NCI-H69 (cell line): ENCODE data around the gene DNAH9.

Source experiments
- DNase-seq: peaks from one replicate; lab custom pipeline; 2025; lab: John Stamatoyannopoulos, UW

DNAH9 gene

GRCh38 chr17:11671126-11671525 is 72.9 kb downstream of the DNAH9 start:
- DNase-seq = no peak

DNA sequence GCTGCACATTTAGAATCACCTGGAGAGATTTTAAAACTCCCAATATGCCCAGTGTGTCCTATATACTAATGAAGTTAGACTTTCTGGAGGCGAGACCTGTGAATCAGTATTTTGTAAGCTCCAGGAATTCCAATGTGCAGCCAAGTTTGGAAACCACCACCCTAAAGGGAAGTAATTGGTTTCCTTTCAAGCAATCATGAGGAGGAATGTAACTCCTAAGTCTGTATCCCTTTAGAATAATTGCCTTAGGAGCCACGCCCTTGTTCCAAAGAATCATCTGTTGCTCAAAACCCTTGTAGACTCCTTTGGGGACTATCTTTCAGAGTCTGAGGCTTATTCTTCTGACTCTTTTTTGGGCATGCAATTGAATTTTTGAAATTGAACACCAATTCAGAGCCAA is 84.4 kb downstream of the DNAH9 start:
- DNase-seq = no peak

DNA sequence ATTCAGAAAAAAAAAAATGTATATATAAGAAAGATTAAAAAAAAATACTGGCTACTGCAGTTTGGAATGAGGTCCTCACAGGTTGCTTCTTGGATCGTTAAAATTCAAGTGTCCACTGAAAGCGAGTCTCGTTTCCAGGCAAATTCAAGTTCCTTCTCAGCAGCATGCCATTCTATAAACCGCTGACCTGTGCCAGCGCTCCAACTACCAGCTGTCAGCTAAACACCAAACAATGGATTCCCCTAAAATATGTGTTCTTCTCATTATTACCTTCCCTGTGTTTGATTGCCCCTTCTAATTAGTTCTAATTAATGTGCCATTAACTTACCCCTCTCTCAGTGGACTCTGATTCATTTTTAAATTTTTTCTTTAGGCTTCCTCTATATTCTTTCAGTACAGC is 92.4 kb downstream of the DNAH9 start:
- no peak for DNase-seq

DNA sequence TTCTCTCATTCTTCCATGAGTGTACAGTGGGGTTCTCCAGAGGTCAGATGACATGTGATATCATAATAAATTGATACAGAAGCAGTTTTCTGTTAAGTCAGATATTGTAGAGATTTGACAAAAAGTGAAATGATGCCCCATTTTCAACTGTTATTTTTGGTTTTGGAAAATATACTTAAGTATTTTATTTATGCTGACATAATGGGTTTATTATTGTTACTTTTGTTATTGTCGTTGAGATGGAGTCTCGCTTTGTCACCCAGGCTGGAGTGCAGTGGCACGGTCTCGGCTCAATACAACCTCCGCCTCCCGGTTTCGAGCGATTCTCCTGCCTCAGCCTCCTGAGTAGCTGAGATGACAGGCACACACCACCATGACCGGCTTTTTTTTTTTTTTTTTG is 94.4 kb downstream of the DNAH9 start:
- DNase-seq = no peak

- no peak for DNase-seq
Measured at GRCh38 chr17:11693284-11693683, 95.0 kb downstream of the DNAH9 start.

DNA sequence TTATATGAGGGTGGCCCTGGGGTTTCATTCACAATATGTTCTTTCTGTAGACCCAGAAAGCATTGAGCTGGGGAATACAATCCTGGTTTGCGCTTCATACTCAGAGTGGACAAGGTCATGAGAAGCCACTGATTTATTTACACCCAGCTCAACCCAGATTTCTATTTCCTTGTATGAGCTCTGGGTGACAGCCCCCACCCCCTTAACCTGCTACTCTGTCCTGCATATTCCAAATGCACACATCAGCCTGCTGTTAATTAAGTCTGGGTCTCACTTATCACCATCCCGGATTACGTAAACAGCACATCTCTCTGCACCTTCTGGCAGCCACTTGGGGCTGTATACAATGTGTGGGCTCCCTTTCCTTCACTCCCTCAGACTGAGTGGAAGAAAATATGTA is 102.4 kb downstream of the DNAH9 start:
- DNase-seq = no peak

GRCh38 chr17:11701911-11702310 is 103.6 kb downstream of the DNAH9 start:
- no peak for DNase-seq

DNA sequence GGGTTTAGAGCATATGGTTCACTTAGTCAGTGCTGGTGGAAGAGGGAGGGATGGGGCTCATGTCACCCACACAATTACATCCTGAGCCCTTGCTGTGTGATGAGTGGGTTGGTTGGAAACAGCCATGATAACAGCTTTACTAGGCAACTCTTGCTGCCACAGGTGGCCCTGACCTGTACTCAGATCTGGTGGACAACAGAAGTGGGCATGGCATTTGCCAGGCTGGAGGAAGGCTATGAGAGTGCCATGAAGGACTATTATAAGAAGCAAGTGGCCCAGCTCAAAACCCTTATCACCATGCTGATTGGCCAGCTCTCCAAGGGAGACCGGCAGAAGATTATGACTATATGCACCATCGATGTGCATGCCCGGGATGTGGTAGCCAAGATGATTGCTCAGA is 105.8 kb downstream of the DNAH9 start:
- DNase-seq = no peak

- no peak for DNase-seq
Measured at GRCh38 chr17:11705111-11705510, 106.8 kb downstream of the DNAH9 start.

DNA sequence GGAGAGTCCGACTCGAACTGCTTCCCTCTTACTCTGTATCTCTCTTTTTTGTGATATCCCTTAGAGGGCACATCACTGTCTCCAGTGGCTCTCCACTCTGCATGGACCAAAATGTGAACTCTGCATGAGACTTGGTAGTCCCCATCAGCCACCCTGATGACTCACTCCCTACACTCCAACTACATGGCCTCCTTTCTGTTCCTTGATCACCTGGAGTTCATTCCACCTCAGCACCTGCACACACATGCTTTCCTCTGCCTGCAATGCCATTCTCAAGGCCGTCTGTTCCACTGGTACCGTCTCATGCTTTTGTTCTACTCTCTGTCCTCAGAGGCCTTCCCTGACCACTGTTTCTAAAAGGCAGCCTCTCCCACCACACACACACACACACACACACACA is 109.3 kb downstream of the DNAH9 start:
- DNase-seq = no peak

GRCh38 chr17:11712456-11712855 is 114.2 kb downstream of the DNAH9 start:
- DNase-seq = no peak

DNA sequence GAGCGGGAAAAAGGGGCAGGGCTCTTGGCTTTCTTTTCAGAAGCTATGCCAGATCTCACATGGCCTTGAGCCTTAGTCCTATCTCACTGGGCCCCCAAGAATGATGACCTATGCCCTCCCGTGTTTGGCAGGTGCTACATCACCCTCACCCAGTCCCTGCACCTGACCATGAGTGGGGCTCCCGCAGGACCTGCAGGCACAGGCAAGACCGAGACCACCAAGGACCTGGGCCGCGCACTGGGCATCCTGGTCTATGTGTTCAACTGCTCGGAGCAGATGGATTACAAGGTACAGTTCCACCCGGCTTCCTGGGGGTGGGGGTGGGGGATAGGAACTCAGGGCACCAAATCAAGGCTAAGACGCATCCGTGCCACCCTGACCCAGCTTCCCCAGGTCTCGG is 120.9 kb downstream of the DNAH9 start:
- DNase-seq = no peak

DNA sequence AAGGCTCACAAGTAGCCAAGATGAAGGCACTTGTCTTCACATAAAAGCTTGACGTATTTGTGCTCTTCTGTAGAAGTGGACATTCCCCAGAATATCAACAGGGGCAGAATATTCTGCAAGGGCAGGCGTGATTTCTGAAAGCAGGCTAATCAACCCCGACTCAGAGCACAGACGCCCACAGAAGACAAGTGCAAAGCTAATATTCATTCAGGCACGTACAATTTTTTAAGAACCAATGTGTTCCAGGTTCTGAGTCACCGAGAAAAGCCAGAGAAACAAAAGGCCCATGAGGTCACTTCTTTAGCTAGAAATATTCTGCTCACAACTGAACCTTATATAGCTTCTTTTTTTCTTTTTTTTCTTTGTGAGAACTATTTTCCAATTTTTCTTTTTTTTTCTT is 121.6 kb downstream of the DNAH9 start:
- DNase-seq = no peak

DNA sequence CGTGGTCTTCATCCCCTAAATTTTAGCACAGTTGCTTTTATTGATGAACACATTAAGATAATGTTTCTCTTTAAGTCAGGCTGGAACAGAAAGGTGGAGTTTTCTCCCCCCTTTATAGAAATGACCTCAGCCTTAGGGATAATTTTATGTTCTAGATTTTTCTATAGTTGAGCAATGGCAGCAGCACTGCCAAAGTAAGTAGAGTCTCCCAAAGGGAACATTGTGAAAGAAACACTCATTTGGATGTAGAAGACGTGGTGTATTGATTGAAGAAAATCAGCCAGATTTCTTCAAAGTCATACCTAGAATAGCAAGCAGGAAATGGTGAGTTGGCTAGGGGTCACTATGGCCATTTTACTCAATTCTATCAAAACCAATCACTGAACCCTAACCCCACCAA is 122.5 kb downstream of the DNAH9 start:
- DNase-seq = no peak

DNA sequence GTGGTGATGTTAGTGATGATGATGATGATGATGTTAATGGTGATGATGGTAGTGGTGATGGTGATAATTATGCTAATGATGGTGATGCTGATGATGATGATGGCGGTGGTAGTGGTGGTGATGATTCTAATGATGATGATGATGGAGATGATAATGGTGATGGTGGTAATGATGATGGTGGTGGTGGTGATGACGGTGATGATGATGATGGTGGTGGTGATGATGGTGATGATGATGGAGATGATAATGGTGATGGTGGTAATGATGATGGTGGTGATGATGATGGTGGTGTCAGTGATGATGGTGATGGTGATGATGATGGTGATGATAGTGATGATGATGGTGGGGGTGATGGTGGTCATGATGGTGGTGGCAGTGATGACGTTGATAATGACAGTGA is 132.5 kb downstream of the DNAH9 start:
- no peak for DNase-seq

DNA sequence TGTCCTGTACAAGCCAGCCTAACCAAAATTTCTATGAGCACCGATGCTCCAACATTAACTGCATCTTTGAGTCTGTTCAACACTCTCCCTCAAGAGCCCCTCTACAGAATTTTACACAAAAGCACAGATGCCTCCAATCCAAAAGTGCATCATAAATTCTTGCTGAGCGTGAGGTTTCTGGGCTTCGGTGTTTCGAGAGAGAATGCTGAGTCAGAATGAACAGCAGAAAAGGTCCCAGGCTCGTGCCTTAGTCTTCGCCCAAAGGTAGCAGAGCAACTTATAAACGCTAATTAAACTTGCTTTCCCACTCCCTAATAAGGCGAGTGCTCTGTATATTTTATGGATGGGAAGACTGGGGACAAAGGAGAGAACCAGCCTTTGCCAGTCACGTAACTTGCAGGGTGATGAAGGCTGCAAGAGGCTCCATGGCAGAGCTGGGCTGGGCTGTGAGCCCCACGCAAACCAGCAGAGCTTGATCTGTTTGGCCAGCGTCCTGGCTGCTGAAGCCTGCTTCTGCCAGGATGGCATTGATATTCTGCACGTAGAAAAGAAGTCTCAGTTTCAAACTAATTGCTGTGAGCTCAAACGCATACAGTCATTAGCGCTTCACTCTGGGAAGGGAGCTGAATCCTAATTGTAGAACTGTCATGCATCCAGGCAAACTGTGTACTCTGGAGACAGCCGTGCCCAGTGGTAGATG is 138.5 kb downstream of the DNAH9 start:
- no peak for DNase-seq

DNA sequence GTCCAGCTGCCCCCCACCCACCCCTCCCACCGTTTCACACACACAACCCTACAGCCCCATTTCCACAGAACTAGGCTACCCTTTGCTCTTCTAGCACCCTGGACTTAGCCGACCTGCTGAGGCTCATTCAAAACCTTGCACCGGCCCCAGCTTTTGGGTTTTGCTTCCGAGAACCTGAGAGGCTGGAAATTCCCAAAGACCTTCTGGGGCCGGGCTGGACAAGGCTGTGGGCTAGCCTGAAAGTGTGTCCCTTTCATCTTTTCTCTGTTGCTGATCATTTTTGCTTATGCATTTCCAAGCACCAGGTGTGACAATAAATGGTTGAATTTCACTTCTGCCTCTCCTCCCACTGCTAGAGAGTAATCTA is 139.0 kb downstream of the DNAH9 start:
- no peak for DNase-seq

- DNase-seq = no peak
Measured at GRCh38 chr17:11738151-11738550, 139.9 kb downstream of the DNAH9 start.

- no peak for DNase-seq
Measured at GRCh38 chr17:11739351-11739750, 141.1 kb downstream of the DNAH9 start.

DNA sequence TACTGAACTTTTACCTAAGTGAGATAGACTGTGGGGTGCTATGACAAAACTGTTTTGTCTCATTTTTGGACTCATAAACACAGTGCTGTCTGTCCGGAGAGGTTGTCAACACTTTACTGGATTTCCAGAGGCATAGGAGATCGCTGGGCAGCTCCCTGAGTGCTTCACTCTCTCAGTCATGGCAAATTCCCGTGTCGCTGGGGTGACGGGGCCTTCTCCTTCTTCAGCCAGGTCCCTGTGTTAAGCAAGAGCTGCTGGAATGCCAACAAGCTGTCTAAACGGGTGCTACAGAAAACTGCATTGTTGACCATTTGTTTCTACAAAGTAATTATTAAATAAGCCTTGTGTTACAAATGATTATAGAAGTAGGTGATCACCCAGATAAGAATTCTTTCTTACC is 141.6 kb downstream of the DNAH9 start:
- no peak for DNase-seq

GRCh38 chr17:11742886-11743285 is 144.6 kb downstream of the DNAH9 start:
- no peak for DNase-seq

DNA sequence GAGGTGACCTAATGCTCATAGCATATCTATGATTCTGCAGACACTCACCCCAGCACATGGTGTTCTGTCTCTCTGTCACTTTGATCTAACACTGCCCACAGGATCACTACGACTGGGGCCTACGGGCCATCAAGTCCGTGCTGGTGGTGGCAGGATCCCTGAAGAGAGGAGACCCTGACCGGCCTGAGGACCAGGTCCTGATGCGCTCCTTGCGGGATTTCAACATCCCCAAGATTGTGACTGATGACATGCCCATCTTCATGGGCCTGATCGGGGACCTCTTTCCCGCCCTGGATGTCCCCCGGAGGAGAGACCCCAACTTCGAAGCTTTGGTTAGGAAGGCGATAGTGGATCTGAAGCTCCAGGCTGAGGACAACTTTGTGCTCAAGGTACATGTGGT is 146.4 kb downstream of the DNAH9 start:
- no peak for DNase-seq

DNA sequence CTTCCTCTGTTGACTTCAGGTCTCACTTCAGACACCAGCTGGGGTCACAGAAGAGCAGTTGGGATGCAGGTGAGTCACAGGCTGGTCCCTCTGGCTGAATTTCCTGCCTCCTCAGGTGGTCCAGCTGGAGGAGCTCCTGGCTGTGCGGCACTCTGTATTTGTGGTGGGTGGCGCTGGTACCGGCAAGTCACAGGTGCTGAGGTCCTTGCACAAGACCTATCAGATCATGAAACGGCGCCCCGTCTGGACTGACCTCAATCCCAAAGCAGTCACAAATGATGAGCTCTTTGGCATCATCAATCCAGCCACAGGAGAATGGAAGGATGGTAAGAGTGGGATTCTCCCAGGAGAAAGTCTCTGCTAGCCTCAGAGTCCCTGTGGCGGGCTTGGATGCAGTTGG is 149.2 kb downstream of the DNAH9 start:
- DNase-seq = no peak

DNA sequence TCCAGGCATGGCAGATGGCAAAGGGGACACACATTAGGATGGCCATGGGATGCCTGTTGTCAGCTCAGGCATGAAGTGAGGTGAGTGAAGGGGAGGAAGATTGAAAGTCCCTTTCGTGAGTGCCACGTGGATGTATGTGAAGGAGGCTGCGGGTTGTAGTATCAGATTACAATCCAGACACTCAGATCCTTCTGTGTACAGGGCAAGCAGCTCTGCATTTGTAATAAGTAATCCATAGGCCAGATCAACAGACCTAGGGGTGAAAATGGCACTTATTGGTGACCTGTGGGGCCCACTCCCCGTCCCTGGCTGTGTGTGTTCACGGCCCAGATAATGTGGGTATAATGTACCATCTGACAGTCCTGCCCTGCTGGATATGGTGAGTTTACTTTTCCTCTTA is 159.5 kb downstream of the DNAH9 start:
- DNase-seq = no peak

GRCh38 chr17:11768106-11768505 is 169.8 kb downstream of the DNAH9 start:
- DNase-seq = no peak
